Karpas-422 (cell line): ENCODE results near the gene EML2. TPM values are rescaled to one million over a fixed set of nuclear protein-coding genes. Genes with fewer than 3 reads are reported as not detected.
"Not testable (repeated sequence)": the region's sequence is repeated elsewhere in the genome, so short reads cannot be mapped to it uniquely, and the experiment has no call there.

Experiments used
- DNase-seq: peaks from one replicate; pipeline ENCODE4 v3.0.0-alpha.2; 2015
- H2AFZ ChIP-seq: fragments of 200-600 bp; sonication (generic); 2 replicates; pipeline ENCODE4 v1.6.1; 2014; ENCODE audit warnings: antibody characterized with exemption, low read length, mixed read lengths
- H3K27ac ChIP-seq: fragments of 200-600 bp; sonication (generic); 2 replicates; pipeline ENCODE4 v1.5.1; 2014; ENCODE audit warnings: mild to moderate bottlenecking, low read length, moderate library complexity
- H3K27me3 ChIP-seq: fragments of 200-600 bp; sonication (generic); 2 replicates; pipeline ENCODE4 v1.6.1; 2014; ENCODE audit warnings: low read length, mixed read lengths
- H3K36me3 ChIP-seq: fragments of 200-600 bp; sonication (generic); 2 replicates; pipeline ENCODE4 v1.6.1; 2014; ENCODE audit warnings: low read length, mixed read lengths; ENCODE audit not compliant: insufficient read depth
- H3K4me1 ChIP-seq: fragments of 200-600 bp; sonication (generic); 2 replicates; pipeline ENCODE4 v1.6.1; 2014; ENCODE audit warnings: mild to moderate bottlenecking, low read length, mixed read lengths
- H3K4me2 ChIP-seq: fragments of 200-600 bp; sonication (generic); 2 replicates; pipeline ENCODE4 v1.6.1; 2014; ENCODE audit warnings: low read length, low read depth, mild to moderate bottlenecking; ENCODE audit not compliant: poor library complexity, severe bottlenecking
- H3K4me3 ChIP-seq: fragments of 200-600 bp; sonication (generic); 2 replicates; pipeline ENCODE4 v1.5.1; 2014; ENCODE audit warnings: mild to moderate bottlenecking, antibody characterized with exemption, low read length, mixed read lengths
- H3K79me2 ChIP-seq: fragments of 200-600 bp; sonication (generic); 2 replicates; pipeline ENCODE4 v1.6.1; 2014; ENCODE audit warnings: mild to moderate bottlenecking, low read length, mixed read lengths
- H3K9ac ChIP-seq: fragments of 200-600 bp; sonication (generic); 2 replicates; pipeline ENCODE4 v1.6.0; 2014; ENCODE audit warnings: low read length
- H3K9me2 ChIP-seq: fragments of 200-600 bp; sonication (generic), shearing (Covaris generic); replicated peaks from 2 replicates; pipeline ENCODE4 v1.6.0; 2014; ENCODE audit warnings: mild to moderate bottlenecking, low read length, moderate library complexity; ENCODE audit not compliant: insufficient read depth
- H3K9me3 ChIP-seq: fragments of 300-700, 200-600 bp; sonication (generic); 2 replicates; pipeline ENCODE4 v1.6.1; 2014; ENCODE audit warnings: low read length, mixed read lengths
- H4K20me1 ChIP-seq: fragments of 200-600 bp; sonication (generic); 2 replicates; pipeline ENCODE4 v1.6.1; 2014; ENCODE audit warnings: mild to moderate bottlenecking, antibody characterized with exemption, low read length, low read depth; ENCODE audit not compliant: insufficient read depth
- total RNA-seq: library from RNA; depleted of rRNA; stranded (reverse); fragments of >200 nt; shearing (Covaris generic); gene quantifications from 2 replicates; pipeline ENCODE4 v1.2.3, GENCODE V29; 2014; ENCODE audit warnings: low replicate concordance

The EML2 gene
- total RNA-seq, 1 experiment from 2014 or later: 40.3 TPM

DNA sequence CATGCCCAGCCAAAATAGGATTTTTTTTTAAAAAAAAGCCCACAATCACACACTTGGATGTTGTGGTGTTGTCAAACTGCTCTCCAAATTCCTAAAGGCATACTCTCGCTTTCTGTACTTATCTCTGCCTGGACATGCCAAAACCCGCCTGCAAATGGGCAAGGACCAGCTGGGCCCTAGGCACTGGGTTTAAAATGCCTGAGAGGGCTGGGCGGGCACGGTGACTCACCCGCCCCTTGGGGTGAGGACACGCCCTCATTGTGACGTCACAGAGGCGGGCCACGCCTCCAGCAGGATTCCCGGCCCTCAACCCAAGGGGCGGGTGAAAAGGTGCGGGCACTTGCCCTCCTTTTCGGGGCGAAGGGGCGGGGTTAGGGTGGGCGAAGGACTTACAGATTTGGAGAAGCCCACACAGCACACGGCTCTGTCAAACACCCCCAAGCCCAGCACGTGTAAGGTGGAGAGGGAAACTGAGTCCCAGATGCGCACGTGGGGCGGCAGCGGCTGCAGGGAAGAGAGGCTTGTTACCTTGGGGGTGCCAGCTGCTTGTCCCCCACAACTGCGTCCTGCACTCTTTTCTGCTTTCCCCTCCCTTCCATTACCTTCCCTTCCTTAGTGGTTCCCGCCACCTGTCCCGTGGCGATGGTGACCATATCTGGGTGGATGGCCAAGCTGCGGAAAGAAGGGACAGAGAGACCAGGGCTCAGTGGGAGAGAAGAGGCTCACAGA lies 6.6 kb downstream of the EML2 start:
- no peak overlapping the region for H3K4me2 ChIP-seq
- DNase-seq: peak; percentile 94
- no peak overlapping the region for H3K9ac ChIP-seq

DNA sequence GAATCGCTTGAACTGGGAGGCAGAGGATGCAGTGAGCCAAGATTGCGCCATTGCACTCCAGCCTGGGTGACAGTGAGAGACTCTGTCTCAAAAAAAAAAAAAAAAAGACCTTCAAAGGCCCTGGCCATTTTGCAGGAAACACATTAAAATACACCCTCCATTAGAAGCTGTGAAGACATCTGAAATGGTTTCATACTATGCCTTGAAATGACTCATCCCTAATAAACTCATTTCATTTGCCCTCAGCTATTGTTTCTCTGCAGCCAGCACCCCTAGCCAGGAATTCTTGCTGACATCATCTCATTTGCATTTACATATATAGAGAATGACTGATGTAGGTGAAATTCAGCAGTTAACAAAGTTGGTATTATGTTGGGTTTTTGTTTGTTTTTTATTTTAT lies 8.7 kb downstream of the EML2 start:
- DNase-seq: no peak
- Histone ChIP-seq H3K9me3 (no peaks in the 10 kb centered on the region), H3K4me1 (peaks cover 6% of the 10 kb centered on the region; the same call in 1 of the 2 replicates), H4K20me1 (no peaks in the 10 kb centered on the region), H3K27me3 (no peaks in the 10 kb centered on the region), H2AFZ (no peak overlapping the region), H3K9ac (no peak overlapping the region), H3K4me3 (no peak overlapping the region), H3K27ac (no peak overlapping the region), H3K79me2 (no peaks in the 10 kb centered on the region), H3K36me3 (peaks cover 5% of the 10 kb centered on the region; the same call in 1 of the 2 replicates), H3K9me2 (no peaks in the 10 kb centered on the region), H3K4me2 (no peak overlapping the region)

More for the DNA sequence above, 6.6 kb downstream of the EML2 start:
- Histone ChIP-seq H3K4me1 (peaks cover 6% of the 10 kb centered on the region; the same call in 1 of the 2 replicates), H3K36me3 (peaks cover 5% of the 10 kb centered on the region; the same call in 1 of the 2 replicates), H3K9me2 (no peaks in the 10 kb centered on the region), H2AFZ (no peak overlapping the region), H3K79me2 (0 out of 2 replicates have a peak, but pooled peaks cover 4% of the 10 kb centered on the region), H3K27me3 (no peaks in the 10 kb centered on the region), H3K4me3 (no peak overlapping the region), H3K27ac (no peak overlapping the region), H4K20me1 (no peaks in the 10 kb centered on the region), H3K9me3 (no peaks in the 10 kb centered on the region)

DNA sequence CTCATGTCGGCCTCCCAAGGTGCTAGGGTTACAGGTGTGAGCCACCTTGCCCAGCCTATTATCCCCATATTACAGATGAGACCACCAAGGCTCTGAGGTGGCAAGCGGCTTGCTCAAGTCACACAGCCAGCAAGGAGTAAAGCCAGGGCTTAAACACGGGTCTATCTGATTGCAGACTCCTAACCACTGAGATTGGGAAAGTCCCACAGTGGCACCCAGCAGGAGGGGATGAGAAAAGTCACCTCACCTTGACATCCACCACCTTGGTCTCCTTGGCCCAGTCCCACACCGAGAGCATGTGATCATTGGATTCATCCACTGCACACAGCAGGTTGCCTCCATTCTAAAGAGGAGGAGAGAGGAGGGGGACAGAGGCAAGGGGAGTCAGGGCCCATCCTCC lies 9.5 kb downstream of the EML2 start:
- H3K4me3 ChIP-seq: no peak overlapping the region
- no peaks in the 10 kb centered on the region for H3K9me2 ChIP-seq
- H2AFZ ChIP-seq: no peak overlapping the region
- DNase-seq: no peak
- H4K20me1 ChIP-seq: no peaks in the 10 kb centered on the region
- peaks cover 6% of the 10 kb centered on the region; the same call in 1 of the 2 replicates for H3K4me1 ChIP-seq
- no peak overlapping the region for H3K9ac ChIP-seq
- H3K4me2 ChIP-seq: no peak overlapping the region
- H3K36me3 ChIP-seq: peaks cover 5% of the 10 kb centered on the region; the same call in 1 of the 2 replicates
- no peaks in the 10 kb centered on the region for H3K9me3 ChIP-seq
- no peaks in the 10 kb centered on the region for H3K79me2 ChIP-seq
- H3K27me3 ChIP-seq: no peaks in the 10 kb centered on the region
- no peak overlapping the region for H3K27ac ChIP-seq

DNA sequence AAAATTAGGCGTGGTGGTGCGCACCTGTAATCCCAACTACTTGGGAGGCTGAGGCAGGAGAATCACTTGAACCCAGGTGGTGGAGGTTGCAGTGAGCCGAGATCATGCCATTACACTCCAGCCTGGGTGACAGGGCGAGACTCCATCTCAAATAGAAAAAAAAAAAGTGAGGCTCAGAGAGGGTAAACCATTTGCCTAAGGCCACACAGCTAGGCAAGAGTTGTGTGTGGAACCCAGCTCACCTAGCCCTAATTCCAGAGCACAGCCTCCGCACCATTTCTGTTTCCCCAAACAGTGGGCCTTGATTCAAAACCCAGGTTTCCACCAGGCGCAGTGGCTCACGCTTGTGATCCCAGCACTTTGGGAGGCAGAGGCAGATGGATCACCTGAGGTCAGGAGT lies 11.0 kb downstream of the EML2 start:
- H3K36me3 ChIP-seq, H3K27ac ChIP-seq, H3K4me3 ChIP-seq: not testable (repeated sequence)

GRCh38 chr19:45623984-45624383 lies 15.2 kb downstream of the EML2 start:
- Histone ChIP-seq H3K4me2 (no peak overlapping the region), H3K79me2 (no peaks in the 10 kb centered on the region), H3K4me3 (no peak overlapping the region), H2AFZ (no peak overlapping the region), H3K9ac (no peak overlapping the region), H3K27ac (no peak overlapping the region), H3K9me2 (no peaks in the 10 kb centered on the region), H3K4me1 (no peaks in the 10 kb centered on the region), H3K9me3 (no peaks in the 10 kb centered on the region), H3K36me3 (no peaks in the 10 kb centered on the region; the same call in 1 of the 2 replicates), H4K20me1 (no peaks in the 10 kb centered on the region), H3K27me3 (no peaks in the 10 kb centered on the region)
- DNase-seq: no peak

More for the DNA sequence above, 11.0 kb downstream of the EML2 start:
- not testable (repeated sequence) for H3K27me3 ChIP-seq, H3K4me2 ChIP-seq, H3K9me2 ChIP-seq, H4K20me1 ChIP-seq, DNase-seq, H3K79me2 ChIP-seq, H2AFZ ChIP-seq, H3K4me1 ChIP-seq, H3K9ac ChIP-seq, H3K9me3 ChIP-seq

DNA sequence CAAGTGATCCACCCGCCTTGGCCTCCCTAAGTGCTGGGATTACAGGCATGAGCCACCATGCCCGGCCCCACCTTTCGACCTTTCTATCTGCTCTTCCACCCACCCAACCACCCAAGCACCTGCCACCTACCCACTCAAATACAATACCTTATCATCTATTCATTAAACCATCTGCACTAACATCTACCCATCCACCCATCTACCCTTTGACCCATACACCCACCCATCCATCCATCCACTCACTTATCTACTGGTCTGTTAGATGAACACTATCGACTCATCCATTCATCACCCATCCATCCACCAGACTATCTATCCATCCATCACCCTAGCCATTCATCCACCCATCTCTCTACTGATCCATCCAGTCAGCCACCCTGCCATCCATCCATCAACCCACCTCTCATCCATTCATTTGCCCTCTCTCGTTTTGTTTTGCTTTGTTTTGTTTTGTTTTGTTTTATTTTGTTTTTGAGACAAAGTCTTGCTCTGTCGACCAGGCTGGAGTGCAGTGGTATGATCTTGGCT lies 17.2 kb downstream of the EML2 start:
- Histone ChIP-seq H3K4me3 (no peak overlapping the region), H4K20me1 (no peaks in the 10 kb centered on the region), H3K27ac (no peak overlapping the region), H3K9ac (no peak overlapping the region), H2AFZ (no peak overlapping the region), H3K36me3 (peaks cover 3% of the 10 kb centered on the region), H3K4me1 (no peaks in the 10 kb centered on the region), H3K79me2 (no peaks in the 10 kb centered on the region), H3K4me2 (no peak overlapping the region), H3K9me2 (no peaks in the 10 kb centered on the region), H3K27me3 (no peaks in the 10 kb centered on the region), H3K9me3 (no peaks in the 10 kb centered on the region)
- no peak for DNase-seq

GRCh38 chr19:45621389-45621788 lies 17.8 kb downstream of the EML2 start:
- no peak for DNase-seq
- no peaks in the 10 kb centered on the region; the same call in 1 of the 2 replicates for H3K4me1 ChIP-seq
- H3K27me3 ChIP-seq: no peaks in the 10 kb centered on the region
- no peak overlapping the region for H3K4me3 ChIP-seq
- H3K9ac ChIP-seq: no peak overlapping the region
- H3K9me2 ChIP-seq: no peaks in the 10 kb centered on the region
- H2AFZ ChIP-seq: no peak overlapping the region
- no peaks in the 10 kb centered on the region for H4K20me1 ChIP-seq
- no peak overlapping the region for H3K4me2 ChIP-seq
- H3K36me3 ChIP-seq: peaks cover 7% of the 10 kb centered on the region
- no peaks in the 10 kb centered on the region for H3K9me3 ChIP-seq
- no peak overlapping the region for H3K27ac ChIP-seq
- no peaks in the 10 kb centered on the region for H3K79me2 ChIP-seq

DNA sequence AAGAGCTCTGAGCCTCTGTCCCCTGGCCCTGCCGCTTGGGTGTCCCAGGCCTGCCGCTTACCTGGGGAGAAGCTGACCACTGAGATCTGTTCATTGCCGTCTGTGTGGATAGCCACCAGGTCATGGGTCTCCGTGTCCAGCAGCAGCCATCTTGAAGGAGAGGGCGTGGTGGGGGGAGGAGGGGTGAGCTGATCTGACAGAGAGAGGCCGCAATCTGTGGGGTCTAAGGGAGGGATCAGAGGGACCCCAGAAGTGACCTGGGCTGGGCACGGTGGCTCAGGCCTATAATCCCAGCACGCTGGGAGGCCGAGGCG lies 22.5 kb downstream of the EML2 start:
- H4K20me1 ChIP-seq: no peaks in the 10 kb centered on the region
- H3K4me3 ChIP-seq: no peak overlapping the region
- no peak overlapping the region for H3K4me2 ChIP-seq
- no peak for DNase-seq
- no peaks in the 10 kb centered on the region for H3K9me3 ChIP-seq
- no peaks in the 10 kb centered on the region for H3K9me2 ChIP-seq
- H3K4me1 ChIP-seq: no peaks in the 10 kb centered on the region; the same call in 1 of the 2 replicates
- H3K27me3 ChIP-seq: no peaks in the 10 kb centered on the region
- no peak overlapping the region for H2AFZ ChIP-seq
- peaks cover 30% of the 10 kb centered on the region for H3K36me3 ChIP-seq
- H3K27ac ChIP-seq: no peak overlapping the region
- H3K9ac ChIP-seq: no peak overlapping the region
- H3K79me2 ChIP-seq: no peaks in the 10 kb centered on the region
